NCI-H510A treated with DMSO at 0.1 percent for 48 hours (cell line): ENCODE results near the gene MYG1.

Experiments used
- DNase-seq: peaks from one replicate; lab custom pipeline; 2025; lab: John Stamatoyannopoulos, UW

Gene MYG1, protein sequence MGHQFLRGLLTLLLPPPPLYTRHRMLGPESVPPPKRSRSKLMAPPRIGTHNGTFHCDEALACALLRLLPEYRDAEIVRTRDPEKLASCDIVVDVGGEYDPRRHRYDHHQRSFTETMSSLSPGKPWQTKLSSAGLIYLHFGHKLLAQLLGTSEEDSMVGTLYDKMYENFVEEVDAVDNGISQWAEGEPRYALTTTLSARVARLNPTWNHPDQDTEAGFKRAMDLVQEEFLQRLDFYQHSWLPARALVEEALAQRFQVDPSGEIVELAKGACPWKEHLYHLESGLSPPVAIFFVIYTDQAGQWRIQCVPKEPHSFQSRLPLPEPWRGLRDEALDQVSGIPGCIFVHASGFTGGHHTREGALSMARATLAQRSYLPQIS

DNA sequence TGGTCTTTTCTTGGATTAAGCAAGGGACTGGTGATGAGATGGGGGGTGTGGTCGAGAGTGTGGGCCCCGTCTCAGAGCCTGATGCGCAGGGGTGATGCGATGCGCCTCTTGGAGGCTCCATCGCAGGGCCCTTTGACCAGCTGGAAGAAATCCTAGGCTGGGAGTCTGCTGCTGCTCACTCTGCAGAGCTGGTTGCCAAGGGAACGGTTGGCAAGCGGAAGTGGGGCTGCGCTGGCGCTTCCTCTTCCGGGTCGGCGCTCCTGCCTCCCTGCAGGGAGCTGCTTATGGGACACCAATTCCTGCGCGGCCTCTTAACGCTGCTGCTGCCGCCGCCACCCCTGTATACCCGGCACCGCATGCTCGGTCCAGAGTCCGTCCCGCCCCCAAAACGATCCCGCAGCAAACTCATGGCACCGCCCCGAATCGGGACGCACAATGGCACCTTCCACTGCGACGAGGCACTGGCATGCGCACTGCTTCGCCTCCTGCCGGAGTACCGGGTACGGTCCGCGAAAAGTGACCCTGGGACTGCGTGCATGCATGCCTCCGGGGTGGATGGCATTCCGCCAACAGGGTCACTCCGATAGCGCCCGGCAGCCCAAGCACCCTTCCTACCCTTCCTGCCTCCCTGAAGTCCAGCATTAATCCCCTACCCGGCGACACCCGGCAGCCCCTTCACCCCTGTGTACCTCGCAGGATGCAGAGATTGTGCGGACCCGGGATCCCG, at the start of gene MYG1:
Gene MYG1, plus strand, starts transcription at position 242 of the 727 bp plus-strand sequence. Its CDS starts 43 bp downstream, at position 285.
- peak; percentile 81 for DNase-seq

DNA sequence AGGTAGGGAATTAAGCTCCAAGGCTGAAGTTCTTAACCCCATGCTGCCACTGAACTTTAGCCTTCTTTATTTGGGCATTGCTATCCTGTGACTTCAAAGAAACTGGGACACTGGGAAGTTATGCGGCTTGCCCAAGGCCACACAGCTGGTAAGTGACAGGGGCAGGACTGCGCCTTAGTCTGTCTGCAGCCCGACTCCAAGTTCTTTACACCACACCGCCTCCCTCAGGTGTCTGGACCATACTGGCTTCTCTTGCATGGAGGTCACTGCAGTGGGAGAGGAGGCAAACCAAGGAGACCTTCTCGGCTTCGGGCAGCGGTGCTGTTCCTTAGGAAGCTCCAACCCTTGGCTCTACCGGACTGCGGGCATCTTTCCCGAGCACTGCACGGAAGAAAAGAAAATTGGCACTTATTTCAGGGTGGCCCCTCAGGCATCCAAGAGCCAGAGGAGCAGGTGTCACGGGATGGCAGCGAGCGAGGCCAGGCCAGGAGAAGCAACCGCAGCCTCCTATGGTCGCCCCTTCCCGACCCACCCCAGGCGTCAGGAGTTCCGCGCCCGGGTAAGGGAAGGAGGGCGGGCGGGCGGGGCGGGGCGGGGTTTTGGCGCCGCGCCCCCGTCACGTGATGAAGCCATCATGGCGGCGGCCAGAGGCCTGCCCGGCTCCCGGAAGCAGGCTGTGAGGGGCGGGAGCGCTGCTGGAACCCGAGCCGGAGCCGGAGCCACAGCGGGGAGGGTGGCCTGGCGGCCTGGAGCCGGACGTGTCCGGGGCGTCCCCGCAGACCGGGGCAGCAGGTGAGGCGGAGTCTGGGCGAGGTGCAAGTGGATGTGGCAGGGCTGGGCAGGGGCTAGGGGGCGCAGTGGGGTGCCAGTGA, 47.8 kb upstream of the MYG1 start:
- peak; percentile 68 for DNase-seq

DNA sequence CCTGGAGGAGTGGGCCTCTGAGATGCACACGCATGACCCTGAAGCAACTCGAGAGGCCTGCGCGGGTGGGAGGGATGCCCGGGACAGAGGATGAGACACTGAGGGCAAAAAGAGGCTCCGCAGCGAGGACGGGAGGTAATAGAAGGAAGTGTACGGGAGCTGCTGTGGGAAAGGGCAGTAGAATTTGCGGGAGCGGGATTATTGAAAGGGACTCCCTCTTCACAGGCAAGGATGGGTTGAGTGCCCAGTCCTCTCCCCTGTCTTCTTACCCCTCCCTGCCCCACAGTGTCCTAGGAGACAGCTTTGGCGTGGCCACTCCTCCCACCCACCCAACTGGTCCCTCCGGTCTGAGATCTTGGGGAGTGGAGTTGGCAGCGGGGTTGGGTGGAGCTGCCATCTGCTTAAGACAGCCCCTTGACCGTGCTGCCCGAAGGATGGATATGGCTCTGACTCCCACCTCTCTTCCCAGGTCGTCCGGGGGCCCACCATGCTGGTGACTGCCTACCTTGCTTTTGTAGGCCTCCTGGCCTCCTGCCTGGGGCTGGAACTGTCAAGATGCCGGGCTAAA, 47.1 kb upstream of the MYG1 start:
- DNase-seq: peak; percentile 40

DNA sequence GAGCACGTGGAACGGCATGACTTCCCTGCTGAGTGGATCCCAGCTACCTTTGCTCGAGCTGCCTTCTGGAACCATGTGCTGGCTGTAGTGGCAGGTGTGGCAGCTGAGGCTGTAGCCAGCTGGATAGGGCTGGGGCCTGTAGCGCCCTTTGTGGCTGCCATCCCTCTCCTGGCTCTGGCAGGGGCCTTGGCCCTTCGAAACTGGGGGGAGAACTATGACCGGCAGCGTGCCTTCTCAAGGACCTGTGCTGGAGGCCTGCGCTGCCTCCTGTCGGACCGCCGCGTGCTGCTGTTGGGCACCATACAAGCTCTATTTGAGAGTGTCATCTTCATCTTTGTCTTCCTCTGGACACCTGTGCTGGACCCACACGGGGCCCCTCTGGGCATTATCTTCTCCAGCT, 46.2 kb upstream of the MYG1 start:
- DNase-seq: no peak

DNA sequence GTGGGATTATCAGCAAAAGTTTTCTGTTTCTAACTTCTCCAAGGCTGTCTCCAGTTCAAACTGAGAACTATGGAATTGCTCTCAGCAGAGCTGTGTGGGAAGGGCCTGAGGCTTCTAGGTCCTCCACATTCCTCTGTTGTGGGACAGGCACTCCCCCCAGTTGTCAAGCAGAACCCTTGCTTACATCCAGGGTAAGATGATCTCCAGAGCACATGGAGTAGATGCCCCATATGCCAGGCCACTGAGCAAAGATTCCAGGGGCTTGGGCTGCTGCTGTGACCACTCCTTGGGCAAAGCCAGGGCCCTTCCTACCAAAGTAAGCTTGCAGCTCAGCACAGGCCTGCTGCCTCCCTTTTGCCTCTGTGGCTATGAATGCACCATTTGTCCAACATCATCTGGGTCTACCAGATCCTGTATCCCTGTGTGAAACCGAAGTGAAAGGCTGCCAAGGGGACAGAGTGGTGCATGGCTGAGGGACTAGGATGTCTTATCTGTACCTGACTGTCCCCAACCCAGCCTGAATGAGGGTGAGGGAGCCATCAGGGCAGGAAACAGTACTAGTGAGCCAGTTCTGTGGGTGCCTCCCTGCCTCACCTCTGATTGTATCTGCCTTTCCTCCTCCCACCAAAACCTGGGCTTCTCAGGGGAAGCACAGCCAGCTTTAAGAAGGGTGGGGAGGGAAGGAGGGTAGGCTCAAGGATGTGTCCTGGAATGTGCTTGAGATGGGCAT, 44.5 kb upstream of the MYG1 start:
- DNase-seq: no peak

DNA sequence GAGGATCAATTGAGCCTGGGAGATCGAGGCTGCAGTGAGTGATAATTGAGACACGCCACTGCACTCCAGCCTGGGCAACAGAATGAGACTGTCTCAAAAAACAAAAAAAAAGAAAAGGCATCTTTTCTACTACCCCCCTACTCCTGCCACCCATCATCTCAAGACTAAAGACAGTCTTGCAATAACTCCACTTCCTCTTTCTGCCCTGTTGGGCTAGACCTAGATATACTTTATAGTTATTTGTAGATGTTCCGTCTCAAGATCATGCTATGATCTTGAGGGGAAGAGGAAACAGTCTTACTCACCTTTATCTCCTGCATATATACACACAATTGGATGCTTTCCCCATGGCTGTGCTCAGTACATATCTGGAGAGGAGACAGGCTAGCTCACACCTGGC, 43.5 kb upstream of the MYG1 start:
- no peak for DNase-seq

DNA sequence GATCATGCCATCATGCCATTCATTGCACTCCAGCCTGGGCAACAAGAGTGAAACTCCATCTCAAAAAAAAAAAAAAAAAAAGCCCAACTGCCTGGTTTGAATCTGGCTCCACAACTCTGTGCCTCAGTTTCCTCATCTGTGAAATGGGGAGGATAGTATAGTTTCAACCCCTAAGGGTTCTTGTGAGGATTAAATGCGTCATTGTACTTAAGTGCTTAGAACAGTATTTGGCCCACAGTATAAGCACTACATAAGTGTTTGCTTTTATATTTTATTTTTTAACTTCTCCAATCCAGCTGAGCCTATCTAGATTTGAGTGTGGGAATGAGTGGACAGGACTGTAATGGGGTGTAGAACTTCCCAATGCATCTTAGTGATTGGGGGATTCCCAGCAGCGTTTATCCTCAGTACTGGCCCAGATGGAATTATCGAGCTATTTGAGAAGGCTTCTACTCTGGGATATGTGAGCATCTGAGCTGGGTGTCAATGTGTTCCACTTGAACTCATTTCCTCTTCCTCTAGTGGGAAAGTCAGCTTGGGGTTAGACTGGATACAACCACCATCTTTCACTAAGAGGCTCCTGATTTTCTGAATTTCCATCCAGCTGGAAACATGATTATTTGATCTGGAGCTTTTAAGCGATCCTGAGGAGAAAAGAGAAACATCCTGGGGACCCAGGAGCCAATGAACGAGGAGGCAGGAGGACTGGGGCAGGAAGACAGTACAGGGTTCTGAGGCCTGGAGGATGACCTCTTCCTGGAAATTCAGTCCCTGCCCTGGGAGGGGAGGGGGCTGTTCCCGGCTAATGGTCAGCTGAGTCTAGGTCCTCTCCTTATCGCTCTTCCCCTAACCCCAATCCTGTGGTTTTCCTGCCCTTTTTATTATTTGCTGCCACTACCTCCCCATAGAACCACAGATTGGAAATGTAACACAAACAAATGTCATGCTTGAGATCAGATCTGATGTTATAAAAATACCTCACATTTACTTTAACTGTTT, 40.7 kb upstream of the MYG1 start:
- DNase-seq: no peak

DNA sequence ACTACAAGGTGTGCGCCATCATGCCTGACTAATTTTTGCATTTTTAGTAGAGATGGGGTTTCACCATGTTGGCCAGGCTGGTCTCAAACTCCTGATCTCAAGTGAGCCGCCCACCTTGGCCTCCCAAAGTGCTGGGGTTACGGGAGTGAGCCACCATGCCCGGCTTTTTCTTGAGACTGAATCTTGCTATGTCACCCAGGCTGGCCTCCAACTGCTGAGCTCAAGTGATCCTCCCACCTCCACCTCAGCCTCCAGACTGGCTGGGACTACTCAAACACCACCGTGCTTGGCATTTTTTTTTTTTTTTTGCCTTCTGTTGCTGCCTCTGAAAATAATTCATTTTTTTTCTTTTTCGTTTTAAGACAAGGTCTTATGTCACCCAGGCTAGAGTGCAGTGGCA, 39.6 kb upstream of the MYG1 start:
- DNase-seq: no peak

DNA sequence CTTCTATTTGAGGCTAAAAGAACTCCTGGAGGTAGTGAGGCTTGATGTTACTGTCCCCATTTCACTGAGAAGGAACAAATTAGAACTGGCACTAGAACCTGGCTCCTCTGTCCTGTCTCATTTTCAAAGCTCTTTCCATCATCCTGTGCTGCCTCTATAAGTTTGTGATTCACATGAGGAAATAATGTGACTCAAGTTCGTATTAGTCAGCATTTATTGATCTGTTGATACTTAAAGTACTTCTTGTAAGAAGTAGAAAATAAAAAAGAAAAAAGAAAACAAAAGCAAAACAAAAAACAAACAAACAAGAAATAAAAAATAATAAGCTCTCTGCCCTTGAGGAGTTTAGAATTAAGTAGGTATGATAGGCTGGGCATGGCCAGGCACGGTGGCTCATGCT, 33.7 kb upstream of the MYG1 start:
- DNase-seq: no peak

DNA sequence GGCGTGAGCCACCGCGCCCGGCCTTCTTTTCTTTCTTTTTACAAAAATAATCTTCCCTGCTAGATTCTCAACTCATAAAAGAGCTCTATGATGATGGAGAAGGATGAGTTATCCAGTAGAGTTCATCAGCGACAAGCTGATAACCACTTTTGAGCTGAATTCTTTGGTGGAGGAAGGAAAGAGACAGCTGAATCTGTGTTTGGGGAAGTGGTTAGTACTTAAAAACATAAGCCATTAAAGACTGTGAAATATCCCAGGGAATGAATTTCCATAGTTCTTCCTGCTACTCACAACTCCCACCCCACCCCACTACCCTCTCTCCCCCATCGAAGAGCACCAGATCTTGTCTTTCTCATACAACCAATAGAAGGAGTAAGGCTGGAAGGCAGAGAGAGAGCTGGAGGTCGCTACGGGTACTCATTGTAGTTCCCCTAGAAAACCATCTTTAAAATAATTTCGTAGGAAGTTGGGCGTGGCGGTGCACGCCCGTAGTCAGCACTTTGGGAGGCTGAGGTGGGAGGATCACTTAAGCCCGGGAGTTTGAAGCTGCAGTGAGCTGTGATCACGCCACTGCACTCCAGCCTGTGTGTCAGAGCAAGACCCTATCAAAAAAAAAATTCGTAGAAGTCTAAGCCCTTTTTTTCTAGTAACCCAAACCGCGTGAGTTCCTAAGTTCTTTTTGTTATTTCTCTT, 32.0 kb upstream of the MYG1 start:
- no peak for DNase-seq

DNA sequence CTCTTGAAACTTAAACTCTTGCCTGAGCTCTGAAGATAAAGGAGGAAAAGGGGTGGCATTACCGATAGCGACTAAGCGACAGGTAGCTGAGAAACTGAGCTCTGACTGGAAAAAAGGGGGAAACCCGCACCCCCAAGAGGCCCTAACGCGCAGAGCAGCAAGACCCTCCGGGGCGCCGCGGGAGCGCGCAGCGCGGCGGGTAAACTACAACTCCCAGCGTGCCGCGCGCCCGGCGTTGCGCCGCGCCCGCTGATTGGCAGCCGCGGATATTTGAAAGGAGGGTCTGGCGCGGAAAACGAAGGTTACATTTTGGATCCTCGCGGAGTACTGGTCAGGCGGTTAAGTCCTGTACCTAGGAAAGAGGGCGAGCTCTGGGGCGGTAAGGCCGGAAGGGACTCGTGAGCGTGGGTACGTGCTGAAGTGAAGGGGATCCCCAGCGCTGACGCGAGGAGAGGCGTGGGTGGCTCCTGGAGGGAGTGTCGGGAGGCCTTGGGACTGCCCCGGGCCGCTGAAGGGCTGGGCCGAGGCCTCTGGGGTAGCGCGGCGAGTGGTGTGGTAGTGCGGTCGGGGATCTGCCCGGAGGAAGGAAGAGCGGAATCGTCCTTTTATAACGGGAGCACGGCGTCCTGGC, 31.4 kb upstream of the MYG1 start, which contains the start of gene ESPL1:
Gene ESPL1, plus strand, starts transcription at position 301 of the 631 bp plus-strand sequence. CDS start 468 bp downstream, outside the sequence.
- DNase-seq: peak; percentile 73

DNA sequence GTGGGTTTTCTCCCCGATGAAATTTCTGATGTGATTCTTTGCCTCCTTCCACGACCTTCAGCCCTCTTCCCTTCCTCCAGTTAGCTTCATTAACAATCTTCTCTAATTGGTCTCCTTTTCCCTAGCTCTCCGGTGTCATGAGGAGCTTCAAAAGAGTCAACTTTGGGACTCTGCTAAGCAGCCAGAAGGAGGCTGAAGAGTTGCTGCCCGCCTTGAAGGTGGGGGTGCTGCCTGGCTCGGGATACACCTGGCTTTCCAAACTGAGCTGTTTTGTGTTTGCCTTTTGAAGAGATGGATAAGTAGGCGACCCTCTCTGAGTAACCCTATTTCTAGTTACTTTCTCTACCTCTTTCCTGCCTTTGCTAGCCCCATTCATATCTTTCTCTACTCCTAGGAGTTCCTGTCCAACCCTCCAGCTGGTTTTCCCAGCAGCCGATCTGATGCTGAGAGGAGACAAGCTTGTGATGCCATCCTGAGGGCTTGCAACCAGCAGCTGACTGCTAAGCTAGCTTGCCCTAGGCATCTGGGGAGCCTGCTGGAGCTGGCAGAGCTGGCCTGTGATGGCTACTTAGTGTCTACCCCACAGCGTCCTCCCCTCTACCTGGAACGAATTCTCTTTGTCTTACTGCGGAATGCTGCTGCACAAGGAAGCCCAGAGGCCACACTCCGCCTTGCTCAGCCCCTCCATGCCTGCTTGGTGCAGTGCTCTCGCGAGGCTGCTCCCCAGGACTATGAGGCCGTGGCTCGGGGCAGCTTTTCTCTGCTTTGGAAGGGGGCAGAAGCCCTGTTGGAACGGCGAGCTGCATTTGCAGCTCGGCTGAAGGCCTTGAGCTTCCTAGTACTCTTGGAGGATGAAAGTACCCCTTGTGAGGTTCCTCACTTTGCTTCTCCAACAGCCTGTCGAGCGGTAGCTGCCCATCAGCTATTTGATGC, 30.6 kb upstream of the MYG1 start:
- DNase-seq: no peak

DNA sequence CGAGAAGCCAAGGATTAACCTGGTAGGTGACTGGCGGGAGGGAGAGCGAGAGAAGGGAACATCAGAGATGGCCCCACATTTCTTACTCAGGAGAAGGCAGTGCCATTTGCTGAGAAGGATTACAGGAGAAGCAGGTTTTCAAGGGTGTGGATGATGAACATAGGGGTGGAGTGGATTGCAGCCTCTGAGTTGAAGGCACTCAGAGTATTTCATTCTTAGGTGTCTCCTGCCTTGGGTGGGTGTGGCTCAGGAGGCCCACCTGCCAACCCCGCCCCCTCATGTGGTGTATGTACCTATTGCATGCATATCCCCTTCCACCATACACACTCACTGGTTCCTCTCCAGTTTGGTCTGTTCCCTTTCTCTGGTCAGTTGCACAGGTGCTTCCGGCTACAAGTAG, 25.1 kb upstream of the MYG1 start:
- no peak for DNase-seq

DNA sequence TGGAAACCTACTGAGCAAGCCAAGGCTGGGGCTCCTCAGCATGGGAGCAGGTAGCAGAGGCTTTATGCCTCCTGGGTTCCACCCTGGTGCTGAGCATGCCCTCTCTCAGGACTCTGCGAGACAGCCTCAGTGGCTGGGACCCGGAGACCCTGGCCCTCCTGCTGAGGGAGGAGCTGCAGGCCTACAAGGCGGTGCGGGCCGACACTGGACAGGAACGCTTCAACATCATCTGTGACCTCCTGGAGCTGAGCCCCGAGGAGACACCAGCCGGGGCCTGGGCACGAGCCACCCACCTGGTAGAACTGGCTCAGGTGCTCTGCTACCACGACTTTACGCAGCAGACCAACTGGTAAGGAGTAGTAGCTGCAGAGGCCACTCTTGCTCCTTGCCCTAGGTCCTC, 23.0 kb upstream of the MYG1 start:
- no peak for DNase-seq

DNA sequence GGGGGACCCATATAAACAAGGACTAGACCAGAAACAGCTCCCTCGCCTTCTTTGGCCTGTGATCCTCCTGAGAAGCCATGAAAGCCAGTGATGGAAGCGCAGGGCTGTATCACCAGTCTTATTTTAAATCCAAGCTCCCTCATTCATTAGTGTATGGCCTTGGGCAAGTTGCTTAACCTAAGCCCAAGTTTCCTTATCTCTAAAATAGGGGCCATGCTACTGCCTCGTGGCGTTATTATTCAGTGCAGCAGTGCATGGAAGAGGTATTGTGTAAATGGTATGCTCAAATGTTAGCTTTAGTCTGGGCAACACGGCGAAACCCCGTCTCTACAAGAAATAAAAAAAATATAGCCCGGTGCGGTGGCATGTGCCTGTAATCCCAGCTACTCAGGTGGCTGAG, 21.5 kb upstream of the MYG1 start:
- no peak for DNase-seq

DNA sequence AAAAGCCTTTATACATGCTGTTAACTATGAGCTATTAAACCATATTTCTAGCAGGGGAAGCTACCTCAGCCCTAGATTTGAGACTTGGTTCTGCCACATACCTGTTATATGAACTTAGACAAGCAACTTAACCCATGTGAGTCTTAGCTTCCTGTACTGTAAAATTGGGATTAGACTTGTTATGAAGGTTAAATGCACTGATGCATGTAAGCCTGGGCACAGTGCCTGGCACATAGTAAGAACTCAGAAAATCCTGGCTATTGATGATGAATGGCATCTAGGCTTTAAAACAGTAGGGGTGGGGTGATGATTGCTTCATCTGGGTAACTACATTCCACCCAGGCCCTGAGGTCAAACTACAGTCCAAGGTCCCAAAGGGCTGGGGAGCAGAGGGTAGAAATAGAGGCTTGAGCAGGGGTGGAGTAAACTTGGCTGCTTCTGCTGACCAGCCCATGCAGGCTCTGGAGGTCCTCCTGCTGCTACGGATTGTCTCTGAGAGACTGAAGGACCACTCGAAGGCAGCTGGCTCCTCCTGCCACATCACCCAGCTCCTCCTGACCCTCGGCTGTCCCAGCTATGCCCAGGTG, 20.1 kb upstream of the MYG1 start:
- DNase-seq: no peak

DNA sequence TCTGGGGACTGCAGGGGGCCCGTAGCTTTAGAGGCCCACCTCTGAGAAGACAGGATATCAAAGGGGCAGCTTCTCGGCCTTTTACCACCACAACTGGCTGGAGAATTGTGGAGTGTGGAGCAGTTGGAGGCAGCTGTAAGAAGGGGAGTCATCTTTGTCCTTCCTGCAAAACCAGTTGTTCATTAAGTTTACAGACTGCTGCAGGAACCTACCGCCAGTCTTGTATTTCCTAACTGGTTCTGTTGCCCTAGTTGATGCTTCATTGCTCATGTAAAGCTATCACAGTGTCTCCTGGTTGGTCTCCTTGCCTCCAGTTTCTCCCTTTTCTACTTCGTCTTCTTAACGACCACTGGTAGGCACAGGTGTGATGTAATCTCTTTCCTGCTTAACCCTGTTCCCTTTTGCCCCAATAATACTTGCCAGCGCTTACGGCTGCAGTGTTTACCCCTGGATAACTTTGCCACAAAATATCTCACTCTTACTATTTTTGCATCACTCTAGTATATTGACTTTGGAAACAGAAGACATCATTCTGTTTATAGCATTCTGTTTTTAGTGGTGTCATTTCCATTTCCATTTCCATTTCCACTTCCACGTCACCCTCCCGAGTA, 19.5 kb upstream of the MYG1 start:
- no peak for DNase-seq
